Measurements from ENCODE around the gene SEC22C.

DNA sequence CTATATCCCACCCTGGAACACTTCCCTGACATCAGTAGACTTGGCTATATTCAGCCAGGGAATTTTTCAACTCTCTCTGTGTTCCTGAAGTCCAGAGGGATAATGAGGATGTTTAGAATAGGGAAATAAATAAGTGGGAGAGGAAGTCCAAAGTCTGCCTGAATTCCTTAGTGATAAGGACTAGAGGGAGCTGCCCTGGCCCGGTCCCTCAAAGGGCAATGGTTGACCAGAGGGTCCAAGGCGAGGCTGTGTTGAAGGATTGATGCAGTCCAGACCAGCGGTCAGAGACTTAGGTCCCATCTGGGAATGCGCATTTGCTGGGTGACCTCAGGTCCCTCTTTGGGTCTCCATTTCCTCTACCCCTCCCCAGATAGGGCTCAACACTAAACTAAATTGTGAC is 71.4 kb downstream of the SEC22C start:
- TF ChIP-seq, protein P1, sequence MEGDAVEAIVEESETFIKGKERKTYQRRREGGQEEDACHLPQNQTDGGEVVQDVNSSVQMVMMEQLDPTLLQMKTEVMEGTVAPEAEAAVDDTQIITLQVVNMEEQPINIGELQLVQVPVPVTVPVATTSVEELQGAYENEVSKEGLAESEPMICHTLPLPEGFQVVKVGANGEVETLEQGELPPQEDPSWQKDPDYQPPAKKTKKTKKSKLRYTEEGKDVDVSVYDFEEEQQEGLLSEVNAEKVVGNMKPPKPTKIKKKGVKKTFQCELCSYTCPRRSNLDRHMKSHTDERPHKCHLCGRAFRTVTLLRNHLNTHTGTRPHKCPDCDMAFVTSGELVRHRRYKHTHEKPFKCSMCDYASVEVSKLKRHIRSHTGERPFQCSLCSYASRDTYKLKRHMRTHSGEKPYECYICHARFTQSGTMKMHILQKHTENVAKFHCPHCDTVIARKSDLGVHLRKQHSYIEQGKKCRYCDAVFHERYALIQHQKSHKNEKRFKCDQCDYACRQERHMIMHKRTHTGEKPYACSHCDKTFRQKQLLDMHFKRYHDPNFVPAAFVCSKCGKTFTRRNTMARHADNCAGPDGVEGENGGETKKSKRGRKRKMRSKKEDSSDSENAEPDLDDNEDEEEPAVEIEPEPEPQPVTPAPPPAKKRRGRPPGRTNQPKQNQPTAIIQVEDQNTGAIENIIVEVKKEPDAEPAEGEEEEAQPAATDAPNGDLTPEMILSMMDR (IDR thresholded peaks at IDR 0.05) = no peak
- TF ChIP-seq POLR2A (IDR thresholded peaks at IDR 0.05) = no peak
